Measurements from ENCODE around the gene EPPIN.

The EPPIN gene

DNA sequence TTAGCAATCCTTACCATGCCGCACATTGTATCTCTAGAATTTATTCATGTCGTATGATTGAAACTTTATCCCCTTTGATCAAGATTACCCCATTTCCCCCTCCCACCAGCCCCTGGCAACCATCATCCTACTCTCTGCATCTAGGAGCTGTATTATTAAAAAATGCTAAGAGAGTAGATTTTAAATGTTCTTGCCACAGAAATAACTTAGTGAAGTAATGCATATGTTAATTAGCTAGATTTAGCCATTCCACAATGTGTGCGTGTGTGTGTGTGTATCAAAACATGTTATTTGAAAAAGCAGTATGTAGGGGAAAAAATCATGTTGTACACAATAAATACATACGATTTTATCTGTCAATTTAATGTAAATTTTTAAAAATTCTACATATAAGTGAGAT, 19.9 kb downstream of the EPPIN start:
- no peak for DNase-seq

DNA sequence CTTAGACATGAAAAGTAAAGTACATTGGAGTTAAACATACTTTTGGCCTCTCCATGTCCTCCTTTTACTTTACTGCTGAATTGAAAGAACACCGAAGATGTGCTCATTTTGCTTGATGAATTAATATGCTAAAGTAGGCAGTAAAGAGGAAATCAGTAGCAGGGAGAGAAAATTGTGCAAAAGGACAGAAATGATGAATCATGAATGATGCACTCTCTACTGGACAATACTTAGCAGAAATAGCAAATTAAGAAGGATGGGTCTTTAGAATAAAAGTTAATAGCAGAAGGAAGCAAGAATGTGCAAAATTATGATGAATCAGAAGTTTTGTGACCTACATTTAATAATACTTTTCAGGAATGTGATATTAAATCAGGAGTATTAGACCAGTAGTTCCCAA, 23.4 kb downstream of the EPPIN start:
- no peak for DNase-seq

DNA sequence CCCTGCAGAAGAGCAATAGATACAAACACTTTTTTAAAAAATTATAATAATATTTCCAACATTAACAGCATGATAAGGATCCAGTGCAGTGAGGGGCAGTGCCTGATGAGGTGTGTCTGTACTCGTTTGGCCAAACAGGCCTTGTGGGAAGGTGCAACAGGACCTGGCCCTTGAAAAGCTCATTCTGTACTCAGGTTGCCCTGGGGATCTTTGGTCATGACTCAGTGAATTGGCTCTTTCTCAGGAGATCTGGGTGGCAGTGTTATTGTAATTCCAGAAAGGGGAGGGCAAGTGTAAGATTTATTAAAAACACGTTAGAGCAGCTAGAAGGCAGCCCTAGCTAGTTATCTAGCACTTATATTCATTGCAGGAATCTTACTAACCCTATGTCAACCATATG, 28.9 kb downstream of the EPPIN start:
- no peak for DNase-seq

DNA sequence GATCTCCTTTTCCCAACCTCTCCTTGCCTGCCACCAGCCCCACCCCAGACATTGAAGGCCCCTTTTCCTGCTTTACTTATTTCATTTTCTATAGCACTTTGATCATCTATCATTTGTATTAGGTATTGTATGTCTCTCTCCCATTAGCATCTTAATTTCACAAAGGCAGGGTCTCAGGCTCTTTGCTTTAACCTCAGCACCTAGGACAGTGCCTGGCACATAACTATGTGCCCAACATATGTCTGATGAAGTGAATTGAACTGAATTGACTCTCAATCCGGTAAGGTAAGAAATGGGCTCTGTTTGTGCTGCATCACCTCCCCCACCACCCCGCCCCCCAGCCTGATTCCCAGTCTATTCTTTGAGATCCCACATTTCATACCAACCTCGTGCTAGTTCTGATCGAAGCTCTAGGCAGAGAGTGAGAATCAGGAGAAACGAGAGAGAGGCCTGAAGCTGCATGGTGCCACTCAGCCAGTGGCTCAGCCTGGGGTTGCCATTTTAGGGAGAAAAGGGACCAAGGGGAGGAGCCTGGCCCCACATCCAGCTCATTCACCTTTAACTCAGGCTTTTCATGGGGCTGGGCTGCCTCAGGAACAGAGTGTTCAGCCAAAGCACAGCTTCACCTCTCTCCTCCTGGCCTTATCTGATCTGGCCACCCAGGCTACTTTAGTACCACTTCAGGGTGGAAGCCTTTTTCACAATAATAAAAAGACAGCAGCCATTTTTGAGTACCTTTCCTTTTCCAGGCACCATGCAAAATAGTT, 31.9 kb downstream of the EPPIN start, which contains the start of gene SPINT3:
SPINT3 (minus strand) TSS at position 476 of the 767 bp plus-strand sequence; CDS start at position 462, 14 bp downstream.
- no peak for DNase-seq

DNA sequence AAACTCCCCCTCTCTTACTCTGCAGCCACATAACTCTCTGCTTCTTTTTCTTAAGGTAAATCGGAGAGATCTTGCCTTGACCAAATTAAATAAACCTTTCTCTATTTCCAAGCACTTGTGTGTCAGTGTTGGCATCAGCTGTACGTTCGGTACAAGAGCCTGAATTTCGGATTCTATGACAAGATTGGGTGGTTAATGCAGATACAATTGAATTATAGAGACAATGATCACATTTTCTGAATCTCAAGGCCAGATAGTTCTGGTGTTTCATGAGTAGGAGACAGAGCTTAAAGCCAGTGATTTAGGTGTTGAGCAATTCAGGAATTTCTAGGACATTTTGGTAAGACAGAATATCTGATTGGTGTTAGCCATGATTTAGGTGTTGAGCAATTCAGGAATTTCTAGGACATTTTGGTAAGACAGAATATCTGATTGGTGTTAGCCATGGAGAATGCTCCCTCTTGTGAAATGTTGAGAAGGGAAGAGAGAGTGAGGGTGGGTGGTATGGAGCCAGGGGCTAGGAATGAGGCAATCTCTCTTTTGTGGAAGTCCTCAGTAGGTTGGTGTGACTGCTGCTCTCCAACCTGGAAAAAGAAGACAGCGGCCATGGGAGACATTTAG, 36.8 kb downstream of the EPPIN start:
- no peak for DNase-seq

DNA sequence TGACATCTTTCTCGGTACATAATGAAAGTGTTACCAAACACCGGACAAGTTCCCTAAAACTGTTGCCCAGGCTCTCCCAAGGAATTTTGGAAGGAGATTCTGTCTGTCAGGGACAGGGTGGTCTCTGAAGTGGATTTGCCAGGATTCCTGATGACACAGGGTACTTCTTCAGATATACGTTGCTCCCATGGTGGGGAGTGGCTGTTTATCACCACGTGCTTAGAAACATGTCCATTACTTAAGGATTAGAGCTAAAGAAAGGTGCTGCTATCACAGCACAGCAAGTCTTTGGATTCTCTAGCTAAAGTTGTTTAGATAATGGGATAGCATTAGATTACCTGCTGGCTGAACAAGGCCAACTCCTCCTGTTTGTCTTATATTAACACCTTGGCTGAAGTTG, 38.1 kb downstream of the EPPIN start:
- no peak for DNase-seq

DNA sequence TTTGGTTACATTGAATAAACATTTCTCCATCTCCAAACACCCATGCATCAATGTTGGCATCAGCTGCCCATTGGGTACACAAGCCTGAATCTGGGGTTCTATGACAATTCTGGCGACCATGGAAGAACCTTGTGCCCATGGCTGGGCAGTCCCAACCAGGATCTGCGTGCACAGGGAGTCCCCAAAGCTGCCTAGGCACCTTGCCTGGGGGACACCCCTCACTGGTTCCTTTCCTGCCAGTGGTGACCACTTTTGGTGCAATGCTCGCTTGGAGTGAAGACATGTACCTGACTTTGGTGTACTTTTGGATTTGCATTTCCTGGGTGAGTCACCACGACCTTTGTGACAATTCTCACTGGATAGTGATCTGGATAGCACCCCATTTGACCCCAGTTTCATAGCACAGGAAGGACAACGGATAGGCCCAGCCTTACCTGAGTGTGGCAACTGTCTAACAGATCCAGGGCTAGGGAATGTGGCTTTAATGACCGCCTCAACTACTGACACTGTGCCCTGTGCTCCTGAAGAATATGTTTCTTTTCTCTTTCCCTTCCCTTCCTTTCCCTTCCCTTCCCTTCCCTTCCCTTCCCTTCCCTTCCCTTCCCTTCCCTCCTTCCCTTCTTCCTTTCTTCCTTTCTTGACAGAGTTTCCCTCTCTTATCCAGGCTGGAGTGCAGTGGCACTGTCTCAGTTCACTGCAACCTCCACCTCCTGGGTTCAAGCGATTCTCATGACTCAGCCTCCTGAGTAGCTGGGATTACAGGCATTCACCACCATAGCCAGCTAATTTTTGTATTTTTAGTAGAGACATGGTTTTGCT, 38.9 kb downstream of the EPPIN start:
- no peak for DNase-seq

DNA sequence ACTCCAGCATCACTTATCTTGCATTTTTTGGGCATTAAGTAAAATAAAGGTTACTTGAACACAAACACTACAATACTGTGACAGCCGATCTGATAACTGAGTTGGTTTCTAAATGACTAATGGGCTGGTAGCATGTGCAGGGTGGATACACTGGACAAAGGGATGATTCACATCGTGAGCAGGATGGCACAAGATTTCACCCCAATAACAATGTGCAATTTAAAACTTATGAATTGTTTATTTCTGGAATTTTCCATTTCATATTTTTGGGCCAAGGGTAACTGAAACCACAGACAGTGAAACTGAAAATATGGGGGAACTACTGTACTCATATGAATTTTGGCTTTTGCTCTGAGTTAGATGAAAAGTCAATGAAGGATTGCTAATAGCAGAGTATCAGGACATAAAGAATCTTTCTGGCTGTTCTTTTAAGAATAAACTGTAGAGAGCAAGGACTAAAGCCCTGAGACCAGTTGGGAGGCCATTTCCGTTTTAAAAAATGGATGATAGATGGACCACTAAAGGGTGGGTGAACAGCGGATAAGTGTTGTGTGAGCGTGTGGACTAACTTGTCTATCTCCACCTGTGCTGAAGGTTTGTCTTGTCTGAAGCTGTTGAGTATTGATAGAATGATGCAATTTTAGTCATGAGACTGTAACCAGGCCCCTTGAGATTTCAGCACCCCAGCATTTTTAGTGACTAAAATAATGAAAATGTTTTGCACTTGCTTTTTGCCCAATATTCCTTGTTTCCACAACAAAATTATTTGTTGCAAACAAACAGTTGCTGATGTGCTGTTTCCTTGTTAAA, 40.0 kb downstream of the EPPIN start:
- DNase-seq = no peak

DNA sequence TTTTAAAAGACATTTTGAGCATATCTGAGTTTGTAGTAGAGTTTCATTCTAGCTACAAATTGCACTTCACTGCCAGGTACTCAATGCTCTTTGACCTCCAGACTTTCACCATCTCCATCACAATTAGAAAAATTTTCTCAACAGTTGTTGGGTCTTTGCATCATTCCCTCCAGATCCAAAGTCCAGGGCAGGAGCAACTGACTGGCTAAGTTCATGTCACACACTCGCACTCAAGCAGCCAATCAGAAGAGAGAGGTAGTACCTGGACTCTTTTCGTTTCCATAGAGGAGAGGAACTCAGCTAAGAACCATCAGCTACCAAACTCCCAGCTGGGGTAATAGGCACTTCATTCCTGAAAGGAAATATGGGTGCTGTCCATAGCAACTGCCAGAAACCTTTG, 40.8 kb downstream of the EPPIN start:
- DNase-seq = no peak

DNA sequence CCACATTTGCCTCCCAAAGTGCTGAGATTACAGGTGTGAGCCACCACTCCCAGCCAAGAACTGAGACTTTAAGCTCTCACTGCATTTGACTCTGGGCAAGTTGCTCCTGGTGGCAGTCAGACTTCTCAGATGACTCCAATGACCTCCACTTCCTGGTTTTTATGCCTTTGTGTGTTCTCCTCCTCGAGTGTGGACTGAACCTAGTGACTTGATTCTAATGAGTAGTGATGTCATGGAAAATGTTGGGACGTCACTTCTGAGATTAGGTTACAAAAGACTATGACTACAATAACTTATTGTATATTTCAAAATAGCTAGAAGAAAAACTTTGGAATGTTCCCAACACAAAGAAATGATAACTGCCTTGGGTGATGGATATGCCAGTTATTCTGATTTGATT, 43.8 kb downstream of the EPPIN start:
- no peak for DNase-seq

DNA sequence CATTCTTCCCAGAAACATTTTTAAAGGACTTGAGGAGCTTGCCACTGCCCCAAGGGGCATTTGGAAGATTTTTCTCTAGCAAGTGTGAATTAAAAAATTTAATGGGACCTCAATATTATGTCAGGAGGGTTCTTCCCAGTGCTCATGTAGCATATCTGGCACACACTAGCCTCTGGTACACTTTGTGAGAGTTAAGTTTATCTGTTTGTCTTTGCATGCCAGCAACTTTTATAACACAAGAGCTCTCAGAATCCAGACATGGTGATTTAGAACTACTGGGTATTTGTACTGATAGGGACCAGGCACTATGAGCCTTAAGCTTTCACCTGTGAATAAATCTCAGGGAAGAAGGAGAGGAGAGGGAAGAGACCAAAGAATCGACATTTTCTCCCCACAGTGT, 44.6 kb downstream of the EPPIN start:
- no peak for DNase-seq

DNA sequence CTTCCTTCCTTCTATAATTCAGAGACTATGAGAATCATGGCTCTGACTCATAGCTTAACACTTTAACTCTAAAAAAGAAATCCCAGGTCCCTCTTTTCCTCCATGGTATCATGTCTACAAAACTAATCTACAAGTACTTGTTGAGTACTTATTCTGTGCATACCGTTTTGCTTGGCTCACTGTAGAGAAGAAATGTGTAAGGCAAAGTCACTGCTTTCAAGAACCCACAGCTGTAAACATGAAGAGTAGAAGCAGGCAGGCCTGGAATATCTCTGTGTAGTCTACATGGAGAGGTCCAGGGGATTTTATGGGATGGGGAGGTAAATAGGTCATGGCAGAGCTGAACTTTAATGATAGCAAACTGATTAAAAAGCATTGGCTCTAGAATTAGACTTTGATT, 45.6 kb downstream of the EPPIN start:
- DNase-seq = no peak

DNA sequence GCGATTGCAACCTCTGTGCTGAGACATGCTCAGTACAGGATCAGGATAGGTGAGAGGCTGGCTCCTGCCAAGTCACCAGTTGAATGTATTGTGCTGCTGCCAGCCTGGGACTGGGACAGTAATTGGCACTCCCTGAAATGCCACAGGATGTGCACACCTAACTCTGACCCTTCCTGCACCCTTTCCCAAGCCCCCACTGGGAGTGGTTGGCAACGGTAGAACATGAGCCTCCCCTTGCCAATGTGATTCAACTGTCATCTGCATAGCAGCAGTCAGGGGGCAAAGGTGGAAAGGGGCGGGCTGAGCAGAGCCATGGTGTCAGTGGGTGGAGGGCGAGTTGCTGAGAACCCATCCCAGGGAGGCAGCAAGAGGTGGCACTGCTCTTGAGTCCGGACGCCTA, 47.2 kb downstream of the EPPIN start:
- no peak for DNase-seq

DNA sequence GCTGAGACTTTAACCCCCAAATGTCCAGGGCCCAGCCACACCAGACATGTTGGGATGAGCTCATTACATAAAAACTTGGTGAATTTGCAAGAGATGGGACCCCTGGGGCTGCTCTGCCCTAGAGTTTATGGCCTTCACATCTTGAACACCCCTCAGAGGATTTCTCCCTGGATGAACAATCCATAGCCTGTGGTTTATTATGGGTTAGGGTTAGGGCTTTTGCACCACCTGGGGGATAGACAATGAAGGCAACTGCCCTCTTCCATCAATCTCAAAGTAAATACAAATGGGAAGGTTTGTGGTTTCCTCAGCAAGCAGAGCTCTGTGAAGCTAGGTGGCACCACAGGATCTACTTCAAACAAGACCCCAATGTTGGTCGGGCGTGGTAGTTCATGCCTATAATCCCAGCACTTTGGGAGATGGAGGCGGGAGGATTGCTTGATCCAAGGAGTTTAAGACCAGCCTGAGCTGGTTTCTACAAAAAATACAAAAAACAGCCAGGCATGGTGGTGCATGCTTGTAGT, 49.2 kb downstream of the EPPIN start:
- DNase-seq = no peak

DNA sequence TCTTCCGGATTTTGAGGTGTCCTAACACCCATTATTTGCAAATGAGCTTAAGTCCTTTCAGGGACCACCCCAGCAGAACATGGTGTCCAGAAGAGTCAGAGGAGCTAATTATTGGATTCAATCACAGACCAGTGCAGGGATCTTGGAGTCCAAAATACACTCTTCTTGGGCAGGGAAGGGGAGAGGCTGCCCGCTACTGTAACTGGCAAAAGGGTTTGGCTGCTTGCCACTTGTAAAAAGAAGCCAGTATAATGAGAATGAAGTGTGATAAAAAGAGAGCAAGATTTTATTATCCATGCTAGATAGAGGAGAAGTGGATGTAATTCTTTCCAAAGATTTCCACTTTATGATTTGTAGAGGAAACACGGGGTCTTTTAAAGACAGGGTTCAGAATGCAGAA, 51.0 kb downstream of the EPPIN start:
- no peak for DNase-seq

DNA sequence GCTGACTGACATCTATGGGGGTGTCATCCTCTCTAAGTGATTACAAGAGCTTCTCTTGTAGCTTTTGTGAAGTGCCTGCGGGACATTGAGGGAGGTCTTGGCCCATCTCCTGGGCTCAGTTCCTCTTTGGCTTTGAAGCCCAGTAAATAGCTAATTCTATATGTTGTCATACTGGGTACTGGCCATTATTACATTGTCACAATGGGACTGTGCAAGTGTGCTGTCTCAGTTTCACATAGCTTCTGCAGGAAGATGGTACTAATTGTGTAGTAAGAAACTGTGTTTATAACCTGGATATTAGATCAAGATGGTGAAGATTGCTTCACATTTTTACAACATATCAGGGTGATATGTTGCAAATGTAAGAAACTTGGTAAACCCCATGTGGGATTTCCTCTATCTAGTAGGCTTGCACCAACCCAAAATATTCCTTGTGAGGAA, 51.7 kb downstream of the EPPIN start:
- DNase-seq = no peak
